KOPT-K1 (cell line): Measurements from ENCODE around the gene HAUS5.

ENCODE experiments used
- H3K27ac ChIP-seq: fragments of 200-600 bp; sonication (generic); 2 replicates; pipeline ENCODE4 v1.5.1; 2016; ENCODE audit warnings: antibody characterized with exemption, mild to moderate bottlenecking, low read depth, low read length; ENCODE audit not compliant: poor library complexity, severe bottlenecking
- H3K36me3 ChIP-seq: fragments of 200-600 bp; sonication (generic); 2 replicates; pipeline ENCODE4 v1.5.1; 2017; ENCODE audit warnings: antibody characterized with exemption, mild to moderate bottlenecking, low read length, moderate library complexity; ENCODE audit not compliant: insufficient read depth
- H3K9me3 ChIP-seq: fragments of 200-600 bp; sonication (generic); 2 replicates; pipeline ENCODE4 v1.5.1; 2017; ENCODE audit warnings: antibody characterized with exemption, low read length, mild to moderate bottlenecking; ENCODE audit not compliant: insufficient read depth, poor library complexity, severe bottlenecking

HAUS5 gene

DNA sequence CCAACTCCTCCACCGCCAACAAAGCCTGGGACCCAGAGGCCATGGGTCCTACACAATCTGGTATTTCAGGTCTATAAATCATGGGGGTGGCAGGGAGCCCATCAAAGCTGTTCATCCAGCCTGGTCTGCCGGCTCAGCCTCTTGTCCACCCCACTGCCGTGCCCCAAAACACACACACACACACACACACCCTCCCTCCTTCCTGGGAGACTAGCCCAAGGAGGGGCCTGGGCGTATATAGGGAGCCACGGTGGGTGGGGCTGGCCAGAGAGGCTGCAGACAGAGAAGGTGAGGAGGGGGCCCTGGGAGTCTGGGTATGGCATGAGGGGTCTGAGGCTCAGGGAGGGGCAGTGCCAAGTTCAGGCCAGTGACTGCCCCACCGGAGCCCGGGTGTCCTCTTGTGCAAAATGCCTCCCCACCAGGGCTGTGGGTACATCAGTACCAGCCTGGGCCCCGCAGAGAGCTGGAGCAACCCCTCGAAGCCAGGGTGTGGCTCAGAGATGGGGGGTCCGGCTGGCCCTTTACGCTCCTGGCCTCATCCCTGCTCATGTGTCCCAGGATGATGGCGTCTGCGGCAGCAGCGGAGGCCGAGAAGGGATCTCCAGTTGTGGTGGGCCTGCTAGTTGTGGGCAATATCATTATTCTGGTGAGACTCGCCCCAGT is 53.8 kb downstream of the HAUS5 start, which contains the start of gene UPK1A:
Gene UPK1A, plus strand, starts transcription at position 267 of the 663 bp plus-strand sequence. Its CDS starts 296 bp downstream, at position 563.
- Histone ChIP-seq H3K36me3 (peaks cover 44% of the 10 kb centered on the region), H3K27ac (no peak within 1 kb of the TSS), H3K9me3 (no peaks in the 10 kb centered on the region)

GRCh38 chr19:35669566-35669965 is 57.0 kb downstream of the HAUS5 start:
- Histone ChIP-seq H3K36me3 (peaks cover 12% of the 10 kb centered on the region; the same call in 1 of the 2 replicates), H3K27ac (no peak overlapping the region), H3K9me3 (no peaks in the 10 kb centered on the region)

DNA sequence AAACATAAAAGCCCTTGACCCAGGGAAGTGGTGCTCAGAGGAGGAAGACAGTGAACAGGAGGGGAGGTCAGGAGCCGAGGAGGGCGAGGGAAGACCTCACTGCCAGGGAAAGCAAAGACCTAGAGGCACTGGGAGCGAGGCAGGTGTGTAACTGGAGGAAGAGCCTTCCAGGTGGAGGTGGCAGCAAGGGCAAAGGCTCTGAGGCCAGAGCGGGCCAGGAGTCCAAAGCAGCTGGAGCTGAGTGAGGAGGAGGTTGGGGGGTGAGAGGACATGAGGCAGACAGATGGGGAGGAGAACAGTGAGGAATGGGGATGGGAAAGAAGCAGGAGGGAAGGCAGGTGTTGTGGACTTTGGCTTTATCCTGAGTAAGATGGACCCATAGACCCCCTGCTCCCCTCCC is 57.4 kb downstream of the HAUS5 start:
- Histone ChIP-seq H3K27ac (no peak overlapping the region), H3K36me3 (peaks cover 8% of the 10 kb centered on the region; the same call in 1 of the 2 replicates), H3K9me3 (no peaks in the 10 kb centered on the region)

DNA sequence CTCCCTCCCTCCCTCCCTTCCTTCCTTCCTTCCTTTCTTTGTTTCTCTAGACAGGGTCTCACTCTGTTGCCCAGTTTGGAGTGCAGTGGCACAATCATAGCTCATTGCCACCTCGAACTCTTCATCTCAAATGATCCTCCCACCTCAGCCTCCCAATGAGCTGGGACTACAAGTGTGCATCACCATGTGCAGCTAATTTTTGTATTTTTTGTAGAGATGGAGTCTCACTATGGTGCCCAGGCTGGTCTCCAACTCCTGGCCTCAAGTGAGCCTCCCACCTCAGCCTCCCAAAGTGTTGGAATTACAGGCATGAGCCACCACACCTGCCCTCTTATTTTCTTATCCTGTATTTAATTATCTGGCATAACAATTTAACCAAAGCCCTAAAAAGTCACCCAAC is 58.2 kb downstream of the HAUS5 start:
- Histone ChIP-seq H3K9me3 (no peaks in the 10 kb centered on the region), H3K27ac (no peak overlapping the region), H3K36me3 (0 out of 2 replicates have a peak, but pooled peaks cover under 1% of the 10 kb centered on the region)

DNA sequence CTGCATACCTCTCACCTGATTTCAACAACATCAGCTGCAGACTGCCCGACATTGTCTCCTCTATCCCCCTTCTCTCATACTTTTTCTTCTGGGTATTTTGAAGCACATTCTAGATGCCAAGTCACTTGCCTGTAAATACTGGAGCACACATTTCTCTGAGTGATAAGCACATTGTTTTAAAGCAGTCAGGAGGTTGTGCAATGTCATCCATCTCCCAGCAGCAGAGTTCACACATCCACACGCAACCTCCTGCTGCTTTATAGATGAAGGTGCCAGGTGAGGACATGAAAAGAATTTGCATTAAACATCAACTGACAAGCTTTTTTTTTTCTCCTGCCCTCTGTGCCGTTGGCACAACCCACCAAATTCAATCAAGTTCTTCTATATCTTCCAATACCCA is 59.3 kb downstream of the HAUS5 start:
- no peak overlapping the region for H3K27ac ChIP-seq
- H3K9me3 ChIP-seq: no peaks in the 10 kb centered on the region

GRCh38 chr19:35673121-35673804 is 60.7 kb downstream of the HAUS5 start:
- H3K27ac ChIP-seq: no peak overlapping the region

More for the DNA sequence above, 59.3 kb downstream of the HAUS5 start:
- no peaks in the 10 kb centered on the region for H3K36me3 ChIP-seq

More at GRCh38 chr19:35673121-35673804, 60.7 kb downstream of the HAUS5 start:
- Histone ChIP-seq H3K9me3 (no peaks in the 10 kb centered on the region), H3K36me3 (no peaks in the 10 kb centered on the region)
